HEK293 (cell line): ENCODE results near the gene ITPA.

Experiments
- MEIS1 ChIP-seq: sonication (generic); formaldehyde crosslinking; IDR thresholded peaks from 2 replicates; pipeline ENCODE4 v1.8.1; 2022; ENCODE audit warnings: missing genetic modification reagents, mild to moderate bottlenecking, borderline replicate concordance
- MZF1 ChIP-seq: fragments of 450-650 bp; formaldehyde crosslinking; IDR thresholded peaks from 2 replicates; pipeline ENCODE4 v1.5.1; 2017; ENCODE audit warnings: missing biosample characterization, missing genetic modification characterization, borderline replicate concordance
- PRDM1 ChIP-seq: fragments of 450-650 bp; formaldehyde crosslinking; IDR thresholded peaks from 2 replicates; pipeline ENCODE4; 2016; ENCODE audit warnings: missing biosample characterization, missing genetic modification characterization
- ZBTB7A ChIP-seq: fragments of 450-650 bp; formaldehyde crosslinking; IDR thresholded peaks from 2 replicates; pipeline ENCODE4 v1.5.1; 2016; ENCODE audit warnings: low read depth, missing biosample characterization, missing genetic modification characterization
- ZFP41 ChIP-seq: fragments of 450-650 bp; formaldehyde crosslinking; IDR thresholded peaks from 2 replicates; pipeline ENCODE4 v1.5.1; 2016; ENCODE audit warnings: missing biosample characterization, missing genetic modification characterization, borderline replicate concordance
- ZNF133 ChIP-seq: fragments of 450-650 bp; formaldehyde crosslinking; IDR thresholded peaks from 2 replicates; pipeline ENCODE4 v1.5.1; 2016; ENCODE audit warnings: missing biosample characterization, missing genetic modification characterization
- ZNF16 ChIP-seq: fragments of 450-650 bp; formaldehyde crosslinking; IDR thresholded peaks from 2 replicates; pipeline ENCODE4 v1.5.1; 2016; ENCODE audit warnings: low read depth, missing biosample characterization, missing genetic modification characterization
- ZNF274 ChIP-seq, 2 experiments: fragments of 200-500 bp in 1 of 2; fragments of 450-650 bp in 1 of 2; sonication (Bioruptor generic) in 1 of 2; formaldehyde crosslinking in 1 of 2; IDR thresholded peaks; 2 replicates each; pipeline versions ENCODE4 v1.5.1 to v1.6.1; 2014 to 2016; ENCODE audit warnings: borderline replicate concordance in 1 of 2, inconsistent platforms in 1 of 2, low read length in 1 of 2, missing biosample characterization in 1 of 2, missing genetic modification characterization in 1 of 2
- ZNF335 ChIP-seq: fragments of 450-650 bp; formaldehyde crosslinking; conservative IDR thresholded peaks from 2 replicates; pipeline ENCODE4 v1.5.1; 2016; ENCODE audit warnings: missing biosample characterization, missing genetic modification characterization
- ZNF350 ChIP-seq: fragments of 450-650 bp; formaldehyde crosslinking; IDR thresholded peaks from 2 replicates; pipeline ENCODE4 v1.5.0; 2017; ENCODE audit warnings: missing biosample characterization, mild to moderate bottlenecking, missing genetic modification characterization
- ZNF354C ChIP-seq: fragments of 450-650 bp; formaldehyde crosslinking; IDR thresholded peaks from 2 replicates; pipeline ENCODE4 v1.5.1; 2016; ENCODE audit warnings: missing biosample characterization, missing genetic modification characterization, low read depth, borderline replicate concordance
- ZNF366 ChIP-seq: fragments of 450-650 bp; formaldehyde crosslinking; conservative IDR thresholded peaks from 2 replicates; pipeline ENCODE4 v1.5.1; 2016; ENCODE audit warnings: missing biosample characterization, missing genetic modification characterization
- ZNF514 ChIP-seq: fragments of 450-650 bp; formaldehyde crosslinking; IDR thresholded peaks from 2 replicates; pipeline ENCODE4 v1.5.1; 2016; ENCODE audit warnings: missing biosample characterization, missing genetic modification characterization
- ZNF549 ChIP-seq: fragments of 450-650 bp; IDR thresholded peaks from 2 replicates; pipeline ENCODE4 v1.5.1; 2018; ENCODE audit warnings: missing biosample characterization, missing genetic modification characterization, mild to moderate bottlenecking, inconsistent platforms, moderate library complexity
- ZNF560 ChIP-seq: fragments of 450-650 bp; formaldehyde crosslinking; IDR thresholded peaks from 2 replicates; pipeline ENCODE4 v1.5.1; 2017; ENCODE audit warnings: missing biosample characterization, missing genetic modification characterization, borderline replicate concordance
- ZNF561 ChIP-seq: fragments of 450-650 bp; IDR thresholded peaks from 2 replicates; pipeline ENCODE4 v1.5.1; 2018; ENCODE audit warnings: missing biosample characterization, missing genetic modification characterization, borderline replicate concordance
- ZNF621 ChIP-seq: fragments of 450-650 bp; formaldehyde crosslinking; IDR thresholded peaks from 2 replicates; pipeline ENCODE4 v1.5.1; 2017; ENCODE audit warnings: missing biosample characterization, missing genetic modification characterization
- ZNF660 ChIP-seq: fragments of 450-650 bp; IDR thresholded peaks from 2 replicates; pipeline ENCODE4 v1.5.1; 2018; ENCODE audit warnings: missing biosample characterization, mild to moderate bottlenecking, missing genetic modification characterization
- ZNF707 ChIP-seq: fragments of 450-650 bp; formaldehyde crosslinking; IDR thresholded peaks from 2 replicates; pipeline ENCODE4 v1.5.1; 2016; ENCODE audit warnings: missing biosample characterization, missing genetic modification characterization
- ZNF768 ChIP-seq: fragments of 450-650 bp; formaldehyde crosslinking; IDR thresholded peaks from 2 replicates; pipeline ENCODE4 v1.5.1; 2018; ENCODE audit warnings: missing biosample characterization, mild to moderate bottlenecking, missing genetic modification characterization
- ZNF791 ChIP-seq: fragments of 450-650 bp; formaldehyde crosslinking; IDR thresholded peaks from 2 replicates; pipeline ENCODE4 v1.5.1; 2016; ENCODE audit warnings: missing biosample characterization, missing genetic modification characterization
- ZNF843 ChIP-seq: fragments of 450-650 bp; formaldehyde crosslinking; IDR thresholded peaks from 2 replicates; pipeline ENCODE4 v1.5.1; 2016; ENCODE audit warnings: missing biosample characterization, missing genetic modification characterization
- TF ChIP-seq, protein P1 (sequence below): fragments of 450-650 bp; formaldehyde crosslinking; IDR thresholded peaks from 2 replicates; pipeline ENCODE4 v1.5.1; 2017; ENCODE audit warnings: missing biosample characterization, missing genetic modification characterization
- TF ChIP-seq, protein P2 (sequence below): fragments of 450-650 bp; formaldehyde crosslinking; IDR thresholded peaks from 2 replicates; pipeline ENCODE4 v1.5.1; 2016; ENCODE audit warnings: missing biosample characterization, missing genetic modification characterization
- TF ChIP-seq, protein P3 (sequence below): fragments of 450-650 bp; formaldehyde crosslinking; conservative IDR thresholded peaks from 2 replicates; pipeline ENCODE4 v1.5.1; 2016; ENCODE audit warnings: low read depth, missing biosample characterization, missing genetic modification characterization
- TF ChIP-seq, protein P4 (sequence below): fragments of 450-650 bp; formaldehyde crosslinking; IDR thresholded peaks from 2 replicates; pipeline ENCODE4 v1.5.1; 2016; ENCODE audit warnings: missing biosample characterization, missing genetic modification characterization, low read depth
- TF ChIP-seq, protein P5 (sequence below): fragments of 450-650 bp; formaldehyde crosslinking; IDR thresholded peaks from 2 replicates; pipeline ENCODE4 v1.5.1; 2016; ENCODE audit warnings: missing biosample characterization, missing genetic modification characterization
- TF ChIP-seq, protein P6 (sequence below): fragments of 450-650 bp; formaldehyde crosslinking; IDR thresholded peaks from 2 replicates; pipeline ENCODE4 v1.5.1; 2016; ENCODE audit warnings: missing biosample characterization, missing genetic modification characterization

Gene ITPA

DNA sequence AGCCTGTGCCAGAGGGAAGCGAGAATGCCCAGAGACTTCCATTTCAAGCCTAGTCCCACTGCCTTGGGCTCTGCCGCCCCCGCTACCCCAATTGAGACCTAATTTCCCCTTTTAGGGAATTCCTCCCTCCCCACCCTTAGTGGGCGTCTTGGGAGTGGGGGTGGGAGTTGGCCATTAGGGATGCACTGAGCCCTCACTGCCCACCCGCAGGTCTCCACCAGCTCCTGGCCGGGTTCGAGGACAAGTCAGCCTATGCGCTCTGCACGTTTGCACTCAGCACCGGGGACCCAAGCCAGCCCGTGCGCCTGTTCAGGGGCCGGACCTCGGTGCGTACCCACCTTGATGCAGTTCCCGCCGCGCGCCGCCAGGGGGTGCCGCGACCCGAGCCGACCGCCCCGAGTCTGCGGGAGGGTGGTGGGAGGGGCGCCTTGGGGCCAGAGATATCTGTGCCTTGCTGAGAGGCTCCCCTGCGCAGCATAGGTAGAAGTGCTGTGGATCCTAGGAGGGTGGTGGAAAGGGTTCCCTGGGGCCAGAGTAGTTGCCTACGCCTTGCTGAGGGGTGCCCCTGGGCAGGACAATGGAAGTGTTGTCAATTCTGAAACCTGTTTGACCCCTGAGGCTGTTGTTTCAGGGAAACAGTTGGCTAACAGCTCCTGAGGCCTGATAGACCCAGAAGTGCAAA lies 9.2 kb downstream of the ITPA start (continued):
- no peak for TF ChIP-seq ZNF549
- no peak for TF ChIP-seq ZNF621 (tag by site-specific recombination)
- no peak for TF ChIP-seq MEIS1 (CRISPR knock-in tag)
- no peak for TF ChIP-seq ZNF514 (tag by site-specific recombination)
- TF ChIP-seq ZNF791 = no peak
- TF ChIP-seq ZNF274 (IDR thresholded peaks at IDR 0.05; ENCODE audit: low read length) = no peak
- no peak for TF ChIP-seq ZNF274 (tag by site-specific recombination; IDR thresholded peaks at IDR 0.05; ENCODE audit: borderline replicate concordance)
- no peak for TF ChIP-seq ZNF366 (tag by site-specific recombination)
- TF ChIP-seq, protein P1, sequence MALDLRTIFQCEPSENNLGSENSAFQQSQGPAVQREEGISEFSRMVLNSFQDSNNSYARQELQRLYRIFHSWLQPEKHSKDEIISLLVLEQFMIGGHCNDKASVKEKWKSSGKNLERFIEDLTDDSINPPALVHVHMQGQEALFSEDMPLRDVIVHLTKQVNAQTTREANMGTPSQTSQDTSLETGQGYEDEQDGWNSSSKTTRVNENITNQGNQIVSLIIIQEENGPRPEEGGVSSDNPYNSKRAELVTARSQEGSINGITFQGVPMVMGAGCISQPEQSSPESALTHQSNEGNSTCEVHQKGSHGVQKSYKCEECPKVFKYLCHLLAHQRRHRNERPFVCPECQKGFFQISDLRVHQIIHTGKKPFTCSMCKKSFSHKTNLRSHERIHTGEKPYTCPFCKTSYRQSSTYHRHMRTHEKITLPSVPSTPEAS (tag by site-specific recombination) = no peak
- TF ChIP-seq, protein P2, sequence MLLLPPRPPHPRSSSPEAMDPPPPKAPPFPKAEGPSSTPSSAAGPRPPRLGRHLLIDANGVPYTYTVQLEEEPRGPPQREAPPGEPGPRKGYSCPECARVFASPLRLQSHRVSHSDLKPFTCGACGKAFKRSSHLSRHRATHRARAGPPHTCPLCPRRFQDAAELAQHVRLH = no peak
- no peak for TF ChIP-seq ZBTB7A (tag by site-specific recombination)
- no peak for TF ChIP-seq MZF1 (tag by site-specific recombination)
- no peak for TF ChIP-seq ZNF843 (tag by site-specific recombination)
- TF ChIP-seq ZNF660 (tag by site-specific recombination) = no peak
- no peak for TF ChIP-seq ZNF560 (tag by site-specific recombination)
- no peak for TF ChIP-seq ZNF768 (tag by site-specific recombination)
- no peak for TF ChIP-seq ZNF561 (tag by site-specific recombination)
- TF ChIP-seq, protein P3, sequence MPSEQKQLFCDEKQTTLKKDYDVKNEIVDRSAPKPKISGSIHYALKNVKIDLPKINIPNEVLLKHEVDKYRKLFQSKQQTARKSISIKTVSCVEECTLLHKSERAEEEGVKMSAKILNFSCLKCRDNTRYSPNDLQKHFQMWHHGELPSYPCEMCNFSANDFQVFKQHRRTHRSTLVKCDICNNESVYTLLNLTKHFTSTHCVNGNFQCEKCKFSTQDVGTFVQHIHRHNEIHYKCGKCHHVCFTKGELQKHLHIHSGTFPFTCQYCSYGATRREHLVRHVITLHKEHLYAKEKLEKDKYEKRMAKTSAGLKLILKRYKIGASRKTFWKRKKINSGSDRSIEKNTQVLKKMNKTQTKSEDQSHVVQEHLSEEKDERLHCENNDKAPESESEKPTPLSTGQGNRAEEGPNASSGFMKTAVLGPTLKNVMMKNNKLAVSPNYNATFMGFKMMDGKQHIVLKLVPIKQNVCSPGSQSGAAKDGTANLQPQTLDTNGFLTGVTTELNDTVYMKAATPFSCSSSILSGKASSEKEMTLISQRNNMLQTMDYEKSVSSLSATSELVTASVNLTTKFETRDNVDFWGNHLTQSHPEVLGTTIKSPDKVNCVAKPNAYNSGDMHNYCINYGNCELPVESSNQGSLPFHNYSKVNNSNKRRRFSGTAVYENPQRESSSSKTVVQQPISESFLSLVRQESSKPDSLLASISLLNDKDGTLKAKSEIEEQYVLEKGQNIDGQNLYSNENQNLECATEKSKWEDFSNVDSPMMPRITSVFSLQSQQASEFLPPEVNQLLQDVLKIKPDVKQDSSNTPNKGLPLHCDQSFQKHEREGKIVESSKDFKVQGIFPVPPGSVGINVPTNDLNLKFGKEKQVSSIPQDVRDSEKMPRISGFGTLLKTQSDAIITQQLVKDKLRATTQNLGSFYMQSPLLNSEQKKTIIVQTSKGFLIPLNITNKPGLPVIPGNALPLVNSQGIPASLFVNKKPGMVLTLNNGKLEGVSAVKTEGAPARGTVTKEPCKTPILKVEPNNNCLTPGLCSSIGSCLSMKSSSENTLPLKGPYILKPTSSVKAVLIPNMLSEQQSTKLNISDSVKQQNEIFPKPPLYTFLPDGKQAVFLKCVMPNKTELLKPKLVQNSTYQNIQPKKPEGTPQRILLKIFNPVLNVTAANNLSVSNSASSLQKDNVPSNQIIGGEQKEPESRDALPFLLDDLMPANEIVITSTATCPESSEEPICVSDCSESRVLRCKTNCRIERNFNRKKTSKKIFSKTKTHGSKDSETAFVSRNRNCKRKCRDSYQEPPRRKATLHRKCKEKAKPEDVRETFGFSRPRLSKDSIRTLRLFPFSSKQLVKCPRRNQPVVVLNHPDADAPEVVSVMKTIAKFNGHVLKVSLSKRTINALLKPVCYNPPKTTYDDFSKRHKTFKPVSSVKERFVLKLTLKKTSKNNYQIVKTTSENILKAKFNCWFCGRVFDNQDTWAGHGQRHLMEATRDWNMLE (tag by site-specific recombination) = no peak
- TF ChIP-seq ZNF350 = no peak
- no peak for TF ChIP-seq ZNF354C (tag by site-specific recombination)
- TF ChIP-seq, protein P4, sequence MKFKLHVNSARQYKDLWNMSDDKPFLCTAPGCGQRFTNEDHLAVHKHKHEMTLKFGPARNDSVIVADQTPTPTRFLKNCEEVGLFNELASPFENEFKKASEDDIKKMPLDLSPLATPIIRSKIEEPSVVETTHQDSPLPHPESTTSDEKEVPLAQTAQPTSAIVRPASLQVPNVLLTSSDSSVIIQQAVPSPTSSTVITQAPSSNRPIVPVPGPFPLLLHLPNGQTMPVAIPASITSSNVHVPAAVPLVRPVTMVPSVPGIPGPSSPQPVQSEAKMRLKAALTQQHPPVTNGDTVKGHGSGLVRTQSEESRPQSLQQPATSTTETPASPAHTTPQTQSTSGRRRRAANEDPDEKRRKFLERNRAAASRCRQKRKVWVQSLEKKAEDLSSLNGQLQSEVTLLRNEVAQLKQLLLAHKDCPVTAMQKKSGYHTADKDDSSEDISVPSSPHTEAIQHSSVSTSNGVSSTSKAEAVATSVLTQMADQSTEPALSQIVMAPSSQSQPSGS (tag by site-specific recombination) = no peak
- TF ChIP-seq, protein P5, sequence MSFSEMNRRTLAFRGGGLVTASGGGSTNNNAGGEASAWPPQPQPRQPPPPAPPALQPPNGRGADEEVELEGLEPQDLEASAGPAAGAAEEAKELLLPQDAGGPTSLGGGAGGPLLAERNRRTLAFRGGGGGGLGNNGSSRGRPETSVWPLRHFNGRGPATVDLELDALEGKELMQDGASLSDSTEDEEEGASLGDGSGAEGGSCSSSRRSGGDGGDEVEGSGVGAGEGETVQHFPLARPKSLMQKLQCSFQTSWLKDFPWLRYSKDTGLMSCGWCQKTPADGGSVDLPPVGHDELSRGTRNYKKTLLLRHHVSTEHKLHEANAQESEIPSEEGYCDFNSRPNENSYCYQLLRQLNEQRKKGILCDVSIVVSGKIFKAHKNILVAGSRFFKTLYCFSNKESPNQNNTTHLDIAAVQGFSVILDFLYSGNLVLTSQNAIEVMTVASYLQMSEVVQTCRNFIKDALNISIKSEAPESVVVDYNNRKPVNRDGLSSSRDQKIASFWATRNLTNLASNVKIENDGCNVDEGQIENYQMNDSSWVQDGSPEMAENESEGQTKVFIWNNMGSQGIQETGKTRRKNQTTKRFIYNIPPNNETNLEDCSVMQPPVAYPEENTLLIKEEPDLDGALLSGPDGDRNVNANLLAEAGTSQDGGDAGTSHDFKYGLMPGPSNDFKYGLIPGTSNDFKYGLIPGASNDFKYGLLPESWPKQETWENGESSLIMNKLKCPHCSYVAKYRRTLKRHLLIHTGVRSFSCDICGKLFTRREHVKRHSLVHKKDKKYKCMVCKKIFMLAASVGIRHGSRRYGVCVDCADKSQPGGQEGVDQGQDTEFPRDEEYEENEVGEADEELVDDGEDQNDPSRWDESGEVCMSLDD (tag by site-specific recombination) = peak; percentile 59
- TF ChIP-seq ZNF335 (tag by site-specific recombination) = no peak
- TF ChIP-seq PRDM1 (tag by site-specific recombination) = no peak
- TF ChIP-seq ZNF16 (tag by site-specific recombination) = no peak
- TF ChIP-seq, protein P6, sequence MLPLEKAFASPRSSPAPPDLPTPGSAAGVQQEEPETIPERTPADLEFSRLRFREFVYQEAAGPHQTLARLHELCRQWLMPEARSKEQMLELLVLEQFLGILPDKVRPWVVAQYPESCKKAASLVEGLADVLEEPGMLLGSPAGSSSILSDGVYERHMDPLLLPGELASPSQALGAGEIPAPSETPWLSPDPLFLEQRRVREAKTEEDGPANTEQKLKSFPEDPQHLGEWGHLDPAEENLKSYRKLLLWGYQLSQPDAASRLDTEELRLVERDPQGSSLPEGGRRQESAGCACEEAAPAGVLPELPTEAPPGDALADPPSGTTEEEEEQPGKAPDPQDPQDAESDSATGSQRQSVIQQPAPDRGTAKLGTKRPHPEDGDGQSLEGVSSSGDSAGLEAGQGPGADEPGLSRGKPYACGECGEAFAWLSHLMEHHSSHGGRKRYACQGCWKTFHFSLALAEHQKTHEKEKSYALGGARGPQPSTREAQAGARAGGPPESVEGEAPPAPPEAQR (tag by site-specific recombination) = no peak
- TF ChIP-seq ZNF133 = no peak
- no peak for TF ChIP-seq ZFP41 (tag by site-specific recombination)
- no peak for TF ChIP-seq ZNF707 (tag by site-specific recombination)
